WTC11 (cell line): Measurements from ENCODE around the gene RFTN1. TPM values are rescaled to one million over a fixed set of nuclear protein-coding genes. Genes with fewer than 3 reads are reported as not detected.

Source experiments
- ATAC-seq: fragments of 200-7000 bp; cut with Tn5 transposase; 2 replicates; pipeline ENCODE4 v1.10.0; 2021; ENCODE audit warnings: mild to moderate bottlenecking, moderate library complexity
- CTCF ChIA-PET: fragments of 300-600 bp; sonication (Branson Sonifier 250); formaldehyde crosslinking; loops from one replicate; lab custom pipeline; 2021; ENCODE audit warnings: antibody characterized with exemption; lab: Charles Lee
- POLR2A ChIA-PET: fragments of 350-600 bp; sonication (Branson Sonifier 250); formaldehyde crosslinking; loops from one replicate; lab custom pipeline; 2021; ENCODE audit warnings: antibody characterized with exemption; lab: Charles Lee
- DNase-seq: peaks from one replicate; pipeline ENCODE4 v3.0.0; 2021; ENCODE audit warnings: low spot score
- H3K27ac Mint-ChIP-seq: 2 replicates; pipeline ENCODE4 v1.8.0; 2021; ENCODE audit warnings: mixed read lengths
- H3K27me3 Mint-ChIP-seq: 2 replicates; pipeline ENCODE4 v1.8.0; 2021; ENCODE audit warnings: low read depth, mild to moderate bottlenecking, moderate library complexity, mixed read lengths
- H3K36me3 Mint-ChIP-seq: 2 replicates; pipeline ENCODE4 v1.8.0; 2021; ENCODE audit warnings: mixed read lengths
- H3K4me1 Mint-ChIP-seq: 2 replicates; pipeline ENCODE4 v1.8.0; 2022; ENCODE audit warnings: mixed read lengths
- H3K4me3 Mint-ChIP-seq: 2 replicates; pipeline ENCODE4 v1.8.0; 2021; ENCODE audit warnings: mild to moderate bottlenecking, moderate library complexity, mixed read lengths
- H3K9me3 Mint-ChIP-seq: 2 replicates; pipeline ENCODE4 v1.8.0; 2021; ENCODE audit warnings: mixed read lengths
- ATF1 ChIP-seq: sonication (generic); formaldehyde crosslinking; IDR thresholded peaks from 2 replicates; pipeline ENCODE4 v1.8.1; 2023; ENCODE audit warnings: mild to moderate bottlenecking, moderate library complexity, missing genetic modification reagents
- ATF3 ChIP-seq: sonication (generic); formaldehyde crosslinking; conservative IDR thresholded peaks from 2 replicates; pipeline ENCODE4 v1.8.1; 2022; ENCODE audit warnings: mild to moderate bottlenecking, missing genetic modification reagents
- CBFB ChIP-seq: sonication (generic); formaldehyde crosslinking; IDR thresholded peaks from 2 replicates; pipeline ENCODE4 v1.8.1; 2022; ENCODE audit warnings: mild to moderate bottlenecking, low read depth, missing genetic modification reagents
- CTCF ChIP-seq: fragments of 200-600 bp; IDR thresholded peaks from 2 replicates; pipeline ENCODE4 v1.8.0; 2022; ENCODE audit warnings: antibody characterized with exemption
- FOXK1 ChIP-seq: sonication (generic); formaldehyde crosslinking; IDR thresholded peaks from 2 replicates; pipeline ENCODE4 v1.8.0; 2022; ENCODE audit warnings: mild to moderate bottlenecking, moderate library complexity, missing genetic modification reagents
- GTF2I ChIP-seq: fragments of 250-450 bp; sonication (Bioruptor Pico); conservative IDR thresholded peaks from 2 replicates; pipeline ENCODE4 v1.4.0; 2021; ENCODE audit warnings: mild to moderate bottlenecking
- HMGA2 ChIP-seq: fragments of 250-450 bp; sonication (Bioruptor Pico); IDR thresholded peaks from 2 replicates; pipeline ENCODE4 v1.4.0; 2021; ENCODE audit warnings: mild to moderate bottlenecking, moderate library complexity
- KAT7 ChIP-seq: sonication (generic); formaldehyde crosslinking; IDR thresholded peaks from 2 replicates; pipeline ENCODE4 v1.8.1; 2023; ENCODE audit warnings: missing genetic modification reagents, mild to moderate bottlenecking, borderline replicate concordance
- MLX ChIP-seq: sonication (generic); formaldehyde crosslinking; IDR thresholded peaks from 2 replicates; pipeline ENCODE4 v1.8.1; 2023; ENCODE audit warnings: mild to moderate bottlenecking, missing genetic modification reagents, moderate library complexity
- MXD4 ChIP-seq: fragments of 250-450 bp; sonication (Bioruptor Pico); IDR thresholded peaks from 2 replicates; pipeline ENCODE4 v1.8.0; 2021; ENCODE audit warnings: mild to moderate bottlenecking, moderate library complexity, borderline replicate concordance
- NFE2L1 ChIP-seq: sonication (generic); formaldehyde crosslinking; IDR thresholded peaks from 2 replicates; pipeline ENCODE4 v1.8.1; 2023; ENCODE audit warnings: missing genetic modification reagents
- NFYB ChIP-seq: sonication (generic); formaldehyde crosslinking; conservative IDR thresholded peaks from 2 replicates; pipeline ENCODE4 v1.8.0; 2022; ENCODE audit warnings: low read depth, missing genetic modification reagents
- NR3C1 ChIP-seq: sonication (generic); formaldehyde crosslinking; conservative IDR thresholded peaks from 2 replicates; pipeline ENCODE4 v1.8.1; 2023; ENCODE audit warnings: low read depth, mild to moderate bottlenecking, missing genetic modification reagents
- PREB ChIP-seq: sonication (generic); formaldehyde crosslinking; IDR thresholded peaks from 2 replicates; pipeline ENCODE4 v1.8.1; 2022; ENCODE audit warnings: mild to moderate bottlenecking, missing genetic modification reagents, moderate library complexity, borderline replicate concordance
- RELA ChIP-seq: sonication (generic); formaldehyde crosslinking; IDR thresholded peaks from 2 replicates; pipeline ENCODE4 v1.8.1; 2022; ENCODE audit warnings: missing genetic modification reagents, mild to moderate bottlenecking, borderline replicate concordance
- RORB ChIP-seq: fragments of 250-450 bp; sonication (Bioruptor Pico); IDR thresholded peaks from 2 replicates; pipeline ENCODE4 v1.9.0; 2021; ENCODE audit warnings: mild to moderate bottlenecking
- ZMAT4 ChIP-seq: fragments of 250-450 bp; sonication (Bioruptor Pico); IDR thresholded peaks from 2 replicates; pipeline ENCODE4 v1.9.0; 2021; ENCODE audit warnings: mild to moderate bottlenecking
- ZNF138 ChIP-seq: sonication (generic); formaldehyde crosslinking; conservative IDR thresholded peaks from 2 replicates; pipeline ENCODE4 v1.8.1; 2022; ENCODE audit warnings: mild to moderate bottlenecking, moderate library complexity, missing genetic modification reagents
- ZNF219 ChIP-seq: sonication (generic); formaldehyde crosslinking; IDR thresholded peaks from 2 replicates; pipeline ENCODE4 v1.8.0; 2023; ENCODE audit warnings: missing genetic modification reagents, mild to moderate bottlenecking, borderline replicate concordance
- ZNF317 ChIP-seq: sonication (generic); formaldehyde crosslinking; IDR thresholded peaks from 2 replicates; pipeline ENCODE4 v1.8.1; 2023; ENCODE audit warnings: low read depth, mild to moderate bottlenecking, moderate library complexity, missing genetic modification reagents, borderline replicate concordance
- ZNF416 ChIP-seq: fragments of 250-450 bp; sonication (Bioruptor Pico); IDR thresholded peaks from 2 replicates; pipeline ENCODE4 v1.9.0; 2021; ENCODE audit warnings: mild to moderate bottlenecking, inconsistent platforms
- total RNA-seq: library from RNA; stranded (reverse); gene quantifications from 3 replicates; pipeline ENCODE4 v1.2.3, GENCODE V29; 2021

The RFTN1 gene
- total RNA-seq, 1 experiment from 2014 or later, result 3.8 TPM

GRCh38 chr3:16362770-16363169, 150.7 kb downstream of the RFTN1 start:
- ATAC-seq (no peak), DNase-seq (no peak)
- CTCF ChIA-PET, result interaction anchor here (0.7 kb wide), 1 partner anchor 154 kb away, joined by 3 read pairs; no protein-coding TSS in a partner anchor
- Mint-ChIP-seq H3K27me3 (no peaks in the 10 kb centered on the region), H3K9me3 (no peaks in the 10 kb centered on the region), H3K36me3 (no peaks in the 10 kb centered on the region), H3K4me3 (no peak overlapping the region), H3K27ac (no peak overlapping the region), H3K4me1 (peaks cover 6% of the 10 kb centered on the region)
- POLR2A ChIA-PET, result no interaction called here
- no peak for TF ChIP-seq CBFB (CRISPR knock-in tag)
- TF ChIP-seq NFYB (CRISPR knock-in tag), result no peak
- no peak for TF ChIP-seq HMGA2
- no peak for TF ChIP-seq ZMAT4 (CRISPR knock-in tag)
- TF ChIP-seq NFE2L1 (CRISPR knock-in tag), result no peak
- TF ChIP-seq FOXK1, result no peak
- no peak for TF ChIP-seq ATF3 (CRISPR knock-in tag)
- TF ChIP-seq GTF2I (CRISPR knock-in tag), result no peak
- TF ChIP-seq RELA (CRISPR knock-in tag), result no peak
- no peak for TF ChIP-seq NR3C1 (CRISPR knock-in tag)
- no peak for TF ChIP-seq KAT7 (CRISPR knock-in tag)
- no peak for TF ChIP-seq ZNF416
- TF ChIP-seq ATF1 (CRISPR knock-in tag), result no peak
- TF ChIP-seq ZNF219 (CRISPR knock-in tag), result no peak
- TF ChIP-seq PREB (CRISPR knock-in tag), result no peak
- no peak for TF ChIP-seq MLX (CRISPR knock-in tag)
- TF ChIP-seq ZNF138, result no peak
- no peak for TF ChIP-seq CTCF
- TF ChIP-seq, all 79 proteins: peak for 0

GRCh38 chr3:16361087-16361486, 152.4 kb downstream of the RFTN1 start:
- Mint-ChIP-seq H3K4me1 (peaks cover 9% of the 10 kb centered on the region), H3K4me3 (no peak overlapping the region), H3K9me3 (no peaks in the 10 kb centered on the region), H3K27me3 (no peaks in the 10 kb centered on the region), H3K36me3 (no peaks in the 10 kb centered on the region), H3K27ac (no peak overlapping the region)
- POLR2A ChIA-PET, result no interaction called here
- ATAC-seq, result no peak
- CTCF ChIA-PET, result no interaction called here
- TF ChIP-seq RORB (CRISPR knock-in tag) (no peak), MXD4 (CRISPR knock-in tag) (no peak), ZNF317 (CRISPR knock-in tag) (no peak), KAT7 (CRISPR knock-in tag) (no peak)
- no peak for DNase-seq
